Ovary (tissue), 9 donors: ENCODE data around the gene ITFG1. TPM values are rescaled to one million over a fixed set of nuclear protein-coding genes. Genes with fewer than 3 reads are reported as not detected.
"Not testable (repeated sequence)": the region's sequence is repeated elsewhere in the genome, so short reads cannot be mapped to it uniquely, and the experiment has no call there.

Experiments used
- DNase-seq, 5 donors: peaks; one replicate each; pipeline ENCODE4 v3.0.0-alpha.2; 2019 to 2020
- H3K27ac ChIP-seq, 2 donors: fragments of 200-600 bp; one replicate each; pipeline versions ENCODE4 v1.5.1 to v1.8.0; 2019 to 2022
- H3K27me3 ChIP-seq: fragments of 200-600 bp; one replicate; pipeline ENCODE4 v1.8.0; 2022
- H3K36me3 ChIP-seq: fragments of 200-600 bp; sonication (generic); one replicate; pipeline ENCODE4 v1.5.1; 2019
- H3K4me1 ChIP-seq: one replicate; pipeline ENCODE4 v1.8.1; 2013; ENCODE audit warnings: mild to moderate bottlenecking, moderate library complexity; ENCODE audit not compliant: insufficient read depth
- H3K4me3 ChIP-seq: fragments of 200-600 bp; sonication (generic); one replicate; pipeline ENCODE4 v1.5.1; 2017
- H3K9me3 ChIP-seq, 2 donors: fragments of 200-600 bp in 1 of 2; sonication (generic) in 1 of 2; one replicate each; pipeline versions ENCODE4 v1.5.1 to v1.8.1; 2013 to 2019; ENCODE audit warnings: mild to moderate bottlenecking in 1 of 2, moderate library complexity in 1 of 2
- EP300 ChIP-seq: sonication (generic); formaldehyde crosslinking; IDR thresholded peaks from one replicate; pipeline ENCODE4 v1.6.1; 2017; ENCODE audit warnings: antibody characterized with exemption
- POLR2A ChIP-seq: fragments of 450-650 bp; IDR thresholded peaks from one replicate; pipeline ENCODE4 v1.6.1; 2017; ENCODE audit warnings: antibody characterized with exemption, mild to moderate bottlenecking, moderate library complexity
- WGBS, 3 donors: extraction: QIAGEN DNeasy Blood & Tissue Kit in 1 of 3; methylation state at CpG; one replicate each; pipeline versions ENCODE4 v1.1.5 to v1.1.7; 2013 to 2017; 5-methylcytosine and 5-hydroxymethylcytosine counted together
- intact Hi-C, 4 donors: fragments of 100-400 bp; cut with DNase I; formaldehyde crosslinking; loops; one replicate each; pipeline versions ENCODE4 v1.11.0 to v1.15.1; 2022 to 2023
- polyA plus RNA-seq, 2 donors: library from polyadenylated mRNA; stranded (reverse); fragments of 200-250 nt in 1 of 2; fragments of 350-450 nt in 1 of 2; fragmentation: Illumina TruSeq in 1 of 2; extraction: RNeasy Lipid Tissue Mini Kit (QIAGEN cat#74804) in 1 of 2; gene quantifications; one replicate each; pipeline ENCODE4 v1.2.3, GENCODE V29; 2013 to 2014
- total RNA-seq, 7 donors: library from RNA; depleted of rRNA in 2 of 7; stranded (reverse); fragments of >200 nt in 2 of 7; fragmentation: NEBNext Ultra II Directional in 3 of 7; extraction: Animal tissue kit (Norgen Biotek cat#: 25700) in 3 of 7; gene quantifications; one replicate each; pipeline versions ENCODE4 v1.1.0 to v1.2.4, GENCODE V29; 2016 to 2023
- TF ChIP-seq, protein P1 (sequence below), 3 donors: fragments of 450-650 bp in 2 of 3; fragments of 200-600 bp in 1 of 3; IDR thresholded peaks; one replicate each; pipeline versions ENCODE4 v1.5.1 to v1.8.0; 2016 to 2022; ENCODE audit warnings: antibody characterized with exemption in 3 of 3, mild to moderate bottlenecking in 1 of 3
- donor health status: DM: no; HTN: no; CAD: no; lungs with moderate emphysema.
- donor health status: DM: no; HTN: no; CAD: no.
- donor health status: Bipolar disorder and iron deficiency.
- donor health status: DM: yes; HTN: yes; CAD: no.
- donor health status: DM: no; HTN: no; CAD: no.
- donor health status: DM: yes; HTN: yes; CAD: no.

ITFG1 gene
- total and polyA plus RNA-seq, 9 donors: 34.4 to 123 (median 40.2) TPM

- no peaks in the 10 kb centered on the region for H3K9me3 ChIP-seq
- no peak overlapping the region for H3K27ac ChIP-seq
- no peak for TF ChIP-seq EP300
- TF ChIP-seq, protein P1, sequence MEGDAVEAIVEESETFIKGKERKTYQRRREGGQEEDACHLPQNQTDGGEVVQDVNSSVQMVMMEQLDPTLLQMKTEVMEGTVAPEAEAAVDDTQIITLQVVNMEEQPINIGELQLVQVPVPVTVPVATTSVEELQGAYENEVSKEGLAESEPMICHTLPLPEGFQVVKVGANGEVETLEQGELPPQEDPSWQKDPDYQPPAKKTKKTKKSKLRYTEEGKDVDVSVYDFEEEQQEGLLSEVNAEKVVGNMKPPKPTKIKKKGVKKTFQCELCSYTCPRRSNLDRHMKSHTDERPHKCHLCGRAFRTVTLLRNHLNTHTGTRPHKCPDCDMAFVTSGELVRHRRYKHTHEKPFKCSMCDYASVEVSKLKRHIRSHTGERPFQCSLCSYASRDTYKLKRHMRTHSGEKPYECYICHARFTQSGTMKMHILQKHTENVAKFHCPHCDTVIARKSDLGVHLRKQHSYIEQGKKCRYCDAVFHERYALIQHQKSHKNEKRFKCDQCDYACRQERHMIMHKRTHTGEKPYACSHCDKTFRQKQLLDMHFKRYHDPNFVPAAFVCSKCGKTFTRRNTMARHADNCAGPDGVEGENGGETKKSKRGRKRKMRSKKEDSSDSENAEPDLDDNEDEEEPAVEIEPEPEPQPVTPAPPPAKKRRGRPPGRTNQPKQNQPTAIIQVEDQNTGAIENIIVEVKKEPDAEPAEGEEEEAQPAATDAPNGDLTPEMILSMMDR (IDR thresholded peaks at IDR 0.05): no peak
- no peak for TF ChIP-seq POLR2A
- 94 to 96% (median 95%) methylated on average over 4 of the region's 4 CpGs for WGBS, 3 donors
- no peak for DNase-seq
- no peak overlapping the region for H3K4me3 ChIP-seq
- H3K4me1 ChIP-seq: no peaks in the 10 kb centered on the region
- H3K36me3 ChIP-seq: no peaks in the 10 kb centered on the region
- no peaks in the 10 kb centered on the region for H3K27me3 ChIP-seq
- intact Hi-C loops: no loop called here
Measured at GRCh38 chr16:47161464-47161863, 299.4 kb downstream of the ITFG1 start.

DNA sequence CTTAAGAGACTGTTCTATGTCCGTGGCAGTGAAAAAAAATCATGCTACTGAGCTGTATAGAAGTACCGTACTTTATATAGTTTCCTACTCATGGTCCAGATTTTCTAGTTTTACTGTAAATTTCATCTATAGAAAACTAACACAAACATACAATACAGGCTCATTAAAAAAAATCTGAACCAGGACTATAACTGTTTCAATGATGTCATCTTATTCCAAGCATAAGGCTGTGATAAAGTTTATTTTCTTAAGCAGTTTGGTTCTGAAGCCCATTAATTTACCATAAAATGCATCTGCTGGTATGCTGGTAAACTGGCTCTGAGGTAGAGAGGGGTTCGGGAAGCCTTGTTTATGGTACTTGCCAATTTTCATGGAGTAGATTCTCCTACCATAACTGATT lies 300.4 kb downstream of the ITFG1 start:
- TF ChIP-seq, protein P1 (IDR thresholded peaks at IDR 0.05): no peak
- TF ChIP-seq EP300: no peak
- TF ChIP-seq POLR2A: no peak
- no peak overlapping the region for H3K27ac ChIP-seq
- WGBS, 3 donors: 90 to 92% (median 92%) methylated on average over 3 of the region's 3 CpGs
- no peaks in the 10 kb centered on the region for H3K27me3 ChIP-seq
- H3K36me3 ChIP-seq: no peaks in the 10 kb centered on the region
- intact Hi-C loops: no loop called here
- H3K4me3 ChIP-seq: no peak overlapping the region
- no peaks in the 10 kb centered on the region for H3K4me1 ChIP-seq
- H3K9me3 ChIP-seq: no peaks in the 10 kb centered on the region
- no peak for DNase-seq

- Histone ChIP-seq H3K27ac (no peak overlapping the region), H3K36me3 (no peaks in the 10 kb centered on the region)
- intact Hi-C loops: no loop called here
Measured at GRCh38 chr16:47158992-47159391, 301.9 kb downstream of the ITFG1 start.

GRCh38 chr16:47156680-47157215 lies 304.1 kb downstream of the ITFG1 start:
- H3K27me3 ChIP-seq: no peaks in the 10 kb centered on the region
- 88 to 91% (median 91%) methylated on average over 3 of the region's 3 CpGs for WGBS, 3 donors
- intact Hi-C loops: no loop called here
- H3K4me1 ChIP-seq: no peaks in the 10 kb centered on the region
- no peaks in the 10 kb centered on the region for H3K36me3 ChIP-seq
- no peaks in the 10 kb centered on the region for H3K9me3 ChIP-seq
- TF ChIP-seq, protein P1 (IDR thresholded peaks at IDR 0.05): no peak
- TF ChIP-seq POLR2A (no peak), EP300 (no peak)
- no peak overlapping the region for H3K27ac ChIP-seq
- H3K4me3 ChIP-seq: no peak overlapping the region
- DNase-seq: no peak

More at GRCh38 chr16:47158992-47159391, 301.9 kb downstream of the ITFG1 start:
- no peak for DNase-seq
- no peak overlapping the region for H3K4me3 ChIP-seq
- TF ChIP-seq, protein P1 (IDR thresholded peaks at IDR 0.05): no peak
- TF ChIP-seq EP300 (no peak), POLR2A (no peak)
- no peaks in the 10 kb centered on the region for H3K4me1 ChIP-seq
- no peaks in the 10 kb centered on the region for H3K9me3 ChIP-seq
- H3K27me3 ChIP-seq: no peaks in the 10 kb centered on the region

DNA sequence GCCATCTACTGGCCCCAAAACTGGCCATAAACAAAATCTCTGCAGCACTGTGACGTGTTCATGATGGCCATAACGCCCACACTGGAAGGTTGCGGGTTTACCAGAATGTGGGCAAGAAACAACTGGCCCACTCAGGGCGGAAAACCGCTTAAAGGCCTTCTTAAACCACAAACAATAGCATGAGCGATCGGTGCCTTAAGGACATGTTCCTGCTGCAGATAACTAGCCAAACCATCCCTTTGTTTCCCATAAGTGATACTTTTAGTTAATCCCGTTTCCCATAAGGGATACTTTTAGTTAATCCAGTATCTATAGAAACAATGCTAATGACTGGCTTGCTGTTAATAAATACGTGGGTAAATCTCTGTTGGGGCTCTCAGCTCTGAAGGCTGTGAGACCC lies 308.4 kb downstream of the ITFG1 start:
- H3K4me3 ChIP-seq, H3K36me3 ChIP-seq, H3K4me1 ChIP-seq, H3K9me3 ChIP-seq, intact Hi-C loops, H3K27ac ChIP-seq, DNase-seq, H3K27me3 ChIP-seq: not testable (repeated sequence)
- 98 to 99% (median 99%) methylated on average over 9 of the region's 9 CpGs for WGBS, 3 donors
